ENCODE data around the gene THRAP3.

Gene THRAP3

DNA sequence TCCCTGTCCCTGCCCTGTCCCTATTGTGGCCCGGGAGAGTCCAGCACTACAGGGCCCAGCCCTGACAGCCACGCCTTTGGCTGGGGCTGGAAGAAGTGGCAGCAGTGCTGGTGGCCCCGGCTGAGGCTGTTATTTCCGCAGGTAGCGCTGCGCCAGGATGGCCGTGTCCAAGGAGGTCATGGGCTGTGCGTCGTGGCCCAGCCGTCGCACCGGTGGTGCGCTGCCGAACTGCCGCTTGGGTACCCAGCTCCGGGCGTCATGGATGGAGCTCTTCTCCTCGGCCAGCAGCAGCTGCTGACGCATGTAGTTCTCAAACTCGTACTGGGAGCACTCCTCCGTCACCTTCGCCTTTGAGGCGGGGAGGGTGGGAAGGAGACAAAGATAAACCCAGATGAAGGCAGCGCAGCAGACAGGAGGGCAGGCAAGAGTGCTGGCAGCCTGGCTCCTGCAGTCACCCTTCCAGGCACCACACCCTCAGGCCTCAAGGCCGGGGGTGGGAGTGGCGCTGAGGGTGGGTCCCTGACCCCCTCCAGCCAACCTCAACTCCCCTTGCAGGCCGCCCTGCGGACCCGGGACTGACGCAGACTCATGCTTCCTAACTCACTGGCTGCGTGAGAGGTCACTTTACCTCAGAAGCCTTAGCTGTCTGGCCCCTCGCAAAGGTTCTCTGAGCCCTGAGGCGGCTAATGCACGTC, 117.5 kb downstream of the THRAP3 start:
- DNase-seq (ENCODE audit: low read depth): no peak
- no peak for TF ChIP-seq CTCF (IDR thresholded peaks at IDR 0.05; ENCODE audit: insufficient read depth, low read depth, low read length, missing control alignments)
- no peak overlapping the region for H3K4me3 ChIP-seq (ENCODE audit: low read length)

GRCh38 chr1:36342426-36343185, 118.4 kb downstream of the THRAP3 start:
- peak; percentile 76 for DNase-seq (ENCODE audit: low read depth)
- H3K4me3 ChIP-seq (ENCODE audit: low read length): no peak overlapping the region
- TF ChIP-seq CTCF (IDR thresholded peaks at IDR 0.05; ENCODE audit: insufficient read depth, low read depth, low read length, missing control alignments): peak; percentile 65

DNA sequence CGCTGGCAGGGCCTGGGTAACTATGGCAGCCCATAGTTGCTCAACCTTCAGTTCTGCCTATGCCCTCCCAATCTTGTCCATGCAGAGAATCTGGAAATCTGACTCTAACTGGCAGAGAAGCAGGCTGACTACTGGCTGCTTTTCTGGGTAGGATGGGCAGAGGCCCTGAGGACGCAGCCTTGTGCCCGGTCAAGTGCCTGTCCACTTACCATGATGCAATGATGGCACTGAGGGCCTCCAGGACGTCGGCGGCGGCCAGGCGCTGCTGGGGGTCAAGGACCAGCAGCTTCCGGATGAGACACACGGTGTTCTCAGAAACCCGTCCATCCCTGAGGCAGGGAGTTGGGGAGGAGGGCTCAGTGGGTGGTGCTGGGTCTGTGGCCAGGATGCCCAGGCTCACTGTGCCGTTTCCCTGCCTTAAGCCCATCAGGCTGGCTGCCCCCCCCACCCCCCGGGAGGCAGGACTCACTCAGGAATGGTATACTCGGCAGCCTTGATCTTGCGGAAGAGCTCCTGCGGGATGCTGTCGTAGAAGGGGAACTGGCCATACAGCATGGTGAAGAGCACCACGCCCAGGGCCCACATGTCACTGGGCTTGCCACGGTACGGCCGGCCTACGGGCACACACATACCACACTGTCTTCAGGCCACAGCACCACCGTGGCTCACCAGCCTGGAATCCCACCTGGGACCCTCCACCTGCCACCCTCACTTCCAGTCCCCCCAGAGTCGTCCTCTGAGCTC, 119.6 kb downstream of the THRAP3 start:
- no peak for DNase-seq (ENCODE audit: low read depth)
- TF ChIP-seq CTCF (IDR thresholded peaks at IDR 0.05; ENCODE audit: insufficient read depth, low read depth, low read length, missing control alignments): no peak
- no peak overlapping the region for H3K4me3 ChIP-seq (ENCODE audit: low read length)

- no peak for DNase-seq (ENCODE audit: low read depth)
- TF ChIP-seq CTCF (IDR thresholded peaks at IDR 0.05; ENCODE audit: insufficient read depth, low read depth, low read length, missing control alignments): no peak
- no peak overlapping the region for H3K4me3 ChIP-seq (ENCODE audit: low read length)
Observed at GRCh38 chr1:36344395-36344680, 120.1 kb downstream of the THRAP3 start.

DNA sequence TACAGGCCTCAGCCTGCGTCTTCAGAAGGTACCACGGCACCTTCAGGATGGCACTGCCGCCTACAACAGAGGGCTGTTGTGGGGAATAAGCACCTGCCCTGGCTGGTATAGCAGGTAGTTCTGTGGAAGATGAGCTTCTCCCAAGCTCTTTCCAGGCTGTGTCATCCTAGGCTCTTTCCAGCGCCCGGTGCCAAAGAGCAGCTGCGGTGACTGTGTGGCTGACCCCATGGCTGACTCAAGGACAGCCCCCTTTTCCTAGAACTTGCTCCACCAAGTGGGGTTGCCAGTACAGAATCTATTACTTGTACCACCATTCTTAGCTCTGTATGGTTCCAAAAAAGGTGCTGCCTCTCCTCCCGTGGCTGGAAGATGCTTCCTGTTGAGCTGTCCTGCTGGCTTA, 121.1 kb downstream of the THRAP3 start:
- no peak for DNase-seq (ENCODE audit: low read depth)
- TF ChIP-seq CTCF (IDR thresholded peaks at IDR 0.05; ENCODE audit: insufficient read depth, low read depth, low read length, missing control alignments): no peak
- no peak overlapping the region for H3K4me3 ChIP-seq (ENCODE audit: low read length)

- no peak overlapping the region for H3K4me3 ChIP-seq (ENCODE audit: low read length)
- TF ChIP-seq CTCF (IDR thresholded peaks at IDR 0.05; ENCODE audit: insufficient read depth, low read depth, low read length, missing control alignments): no peak
- DNase-seq (ENCODE audit: low read depth): no peak
Observed at GRCh38 chr1:36346741-36347370, 122.6 kb downstream of the THRAP3 start.

All from epithelial cell of esophagus (primary cell).